Neural cell (in vitro differentiated cells): ENCODE measurements around the gene FHIT. TPM values are rescaled to one million over a fixed set of nuclear protein-coding genes. Genes with fewer than 3 reads are reported as not detected.

Experiments
- H2AFZ ChIP-seq: fragments of 200-600, 300-800 bp; sonication (generic), shearing (Covaris generic); 2 replicates; pipeline ENCODE4 v1.6.0; 2014; ENCODE audit warnings: low read depth, mild to moderate bottlenecking, antibody characterized with exemption, low read length, moderate library complexity
- H3F3A ChIP-seq: fragments of 200-600 bp; shearing (Covaris generic); 2 replicates; pipeline ENCODE4 v1.6.1; 2016; ENCODE audit warnings: mild to moderate bottlenecking, moderate library complexity, mixed read lengths, antibody characterized with exemption, low read length; ENCODE audit not compliant: insufficient read depth, poor library complexity, severe bottlenecking
- H3K27ac ChIP-seq: fragments of 200-600, 300-800 bp; sonication (generic), shearing (Covaris generic); 2 replicates; pipeline ENCODE4 v1.5.1; 2014; ENCODE audit warnings: mild to moderate bottlenecking, low read length, moderate library complexity
- H3K27me3 ChIP-seq: fragments of 300-800, 200-600 bp; sonication (generic), shearing (Covaris generic); 2 replicates; pipeline ENCODE4 v1.6.0; 2014; ENCODE audit warnings: mild to moderate bottlenecking, low read depth, low read length, moderate library complexity; ENCODE audit not compliant: insufficient read depth
- H3K36me3 ChIP-seq: fragments of 300-800, 200-600 bp; sonication (generic), shearing (Covaris generic); 2 replicates; pipeline ENCODE4 v1.5.1; 2014; ENCODE audit warnings: mild to moderate bottlenecking, antibody characterized with exemption, low read length, moderate library complexity; ENCODE audit not compliant: insufficient read depth
- H3K4me2 ChIP-seq: fragments of 300-800, 200-600 bp; sonication (generic), shearing (Covaris generic); 2 replicates; pipeline ENCODE4 v1.6.0; 2014; ENCODE audit warnings: mild to moderate bottlenecking, low read length
- H3K4me3 ChIP-seq: fragments of 300-800, 200-600 bp; sonication (generic), shearing (Covaris generic); 2 replicates; pipeline ENCODE4 v1.5.1; 2014; ENCODE audit warnings: mild to moderate bottlenecking, low read length, moderate library complexity
- H3K79me2 ChIP-seq: fragments of 200-600 bp; shearing (Covaris generic); replicated peaks from 2 replicates; pipeline ENCODE4 v1.6.0; 2014; ENCODE audit warnings: mild to moderate bottlenecking, low read length, moderate library complexity; ENCODE audit not compliant: insufficient read depth
- H3K9ac ChIP-seq: fragments of 300-800, 200-600 bp; sonication (generic), shearing (Covaris generic); 2 replicates; pipeline ENCODE4 v1.6.1; 2016; ENCODE audit warnings: mild to moderate bottlenecking, low read length, mixed read lengths
- H3K9me2 ChIP-seq: fragments of 200-600 bp; shearing (Covaris generic); 2 replicates; pipeline ENCODE4 v1.6.1; 2016; ENCODE audit warnings: mild to moderate bottlenecking, low read length, mixed read lengths; ENCODE audit not compliant: insufficient read depth
- H3K9me3 ChIP-seq: fragments of 200-600, 300-800 bp; sonication (generic), shearing (Covaris generic); 2 replicates; pipeline ENCODE4 v1.6.1; 2016; ENCODE audit warnings: mild to moderate bottlenecking, mixed run types, low read length, moderate library complexity, mixed read lengths
- H4K20me1 ChIP-seq: fragments of 200-600 bp; shearing (Covaris generic); 2 replicates; pipeline ENCODE4 v1.6.1; 2016; ENCODE audit warnings: mild to moderate bottlenecking, mixed run types; ENCODE audit not compliant: insufficient read depth
- CTCF ChIP-seq: fragments of 450-650 bp; IDR thresholded peaks from 2 replicates; pipeline ENCODE4 v1.5.1; 2014; ENCODE audit warnings: antibody characterized with exemption, mild to moderate bottlenecking, moderate library complexity; ENCODE audit not compliant: poor library complexity, severe bottlenecking
- EP300 ChIP-seq: fragments of 450-650 bp; conservative IDR thresholded peaks from 2 replicates; pipeline ENCODE4 v1.6.1; 2014; ENCODE audit warnings: antibody characterized with exemption, mild to moderate bottlenecking, moderate library complexity; ENCODE audit not compliant: poor library complexity, severe bottlenecking
- EZH2 ChIP-seq: fragments of 200-600, 300-800 bp; shearing (Covaris generic), sonication (generic); IDR thresholded peaks from 2 replicates; pipeline ENCODE4 v1.6.1; 2014; ENCODE audit warnings: antibody characterized with exemption, low read length, borderline replicate concordance, mild to moderate bottlenecking; ENCODE audit not compliant: insufficient read depth, poor library complexity, severe bottlenecking
- MXI1 ChIP-seq: fragments of 450-650 bp; conservative IDR thresholded peaks from 2 replicates; pipeline ENCODE4 v1.6.1; 2014; ENCODE audit warnings: antibody characterized with exemption, mild to moderate bottlenecking; ENCODE audit not compliant: poor library complexity, severe bottlenecking
- POLR2AphosphoS5 ChIP-seq: IDR thresholded peaks from 2 replicates; pipeline ENCODE4 v1.6.1; 2012
- RAD21 ChIP-seq: fragments of 450-650 bp; conservative IDR thresholded peaks from 2 replicates; pipeline ENCODE4 v1.6.1; 2014; ENCODE audit warnings: antibody characterized with exemption, mild to moderate bottlenecking, moderate library complexity
- REST ChIP-seq: IDR thresholded peaks from 2 replicates; pipeline ENCODE4 v1.6.1; 2012; ENCODE audit warnings: borderline replicate concordance
- SMC3 ChIP-seq: fragments of 450-650 bp; conservative IDR thresholded peaks from 2 replicates; pipeline ENCODE4 v1.6.1; 2014; ENCODE audit warnings: antibody characterized with exemption, mild to moderate bottlenecking, moderate library complexity; ENCODE audit not compliant: poor library complexity
- TAF1 ChIP-seq: IDR thresholded peaks from 2 replicates; pipeline ENCODE4 v1.6.1; 2012; ENCODE audit warnings: low read depth
- polyA plus RNA-seq: library from polyadenylated mRNA; depleted of rRNA; stranded (reverse); fragments of >200 nt; gene quantifications from 2 replicates; pipeline ENCODE4 v1.2.3, GENCODE V29; 2014

Gene FHIT
- polyA plus RNA-seq, 1 donor from 2014 or later, result not detected

- Histone ChIP-seq H3K27ac (no peak overlapping the region), H3K36me3 (no peaks in the 10 kb centered on the region), H3K4me3 (no peak overlapping the region), H3K9me3 (peaks cover 2% of the 10 kb centered on the region), H3F3A (no peaks in the 10 kb centered on the region), H2AFZ (no peak overlapping the region), H3K4me2 (no peak overlapping the region), H4K20me1 (no peaks in the 10 kb centered on the region), H3K9me2 (no peaks in the 10 kb centered on the region), H3K79me2 (no peaks in the 10 kb centered on the region), H3K9ac (no peak overlapping the region), H3K27me3 (no peaks in the 10 kb centered on the region)
- TF ChIP-seq SMC3 (no peak), EZH2 (no peak)
These were observed 479.5 kb downstream of the FHIT start for GRCh38 chr3:60771766-60772165.

- H3K4me2 ChIP-seq, result no peak overlapping the region
- TF ChIP-seq EP300, result no peak
- no peak for TF ChIP-seq REST
- TF ChIP-seq MXI1, result no peak
- no peak for TF ChIP-seq POLR2AphosphoS5
- TF ChIP-seq CTCF, result no peak
- no peak for TF ChIP-seq RAD21
- no peak for TF ChIP-seq SMC3
These were observed 480.7 kb downstream of the FHIT start for GRCh38 chr3:60770532-60770931.

GRCh38 chr3:60767536-60767935 lies 483.7 kb downstream of the FHIT start:
- Histone ChIP-seq H3F3A (no peaks in the 10 kb centered on the region), H3K27me3 (no peaks in the 10 kb centered on the region), H3K36me3 (no peaks in the 10 kb centered on the region), H3K4me3 (no peak overlapping the region), H3K79me2 (no peaks in the 10 kb centered on the region), H3K9ac (no peak overlapping the region), H3K9me3 (no peaks in the 10 kb centered on the region), H3K27ac (no peak overlapping the region), H3K9me2 (no peaks in the 10 kb centered on the region), H4K20me1 (no peaks in the 10 kb centered on the region), H3K4me2 (no peak overlapping the region), H2AFZ (no peak overlapping the region)
- no peak for TF ChIP-seq MXI1
- no peak for TF ChIP-seq RAD21
- TF ChIP-seq TAF1, result no peak
- TF ChIP-seq EZH2, result no peak
- TF ChIP-seq SMC3, result no peak
- no peak for TF ChIP-seq EP300
- TF ChIP-seq REST, result no peak
- no peak for TF ChIP-seq POLR2AphosphoS5
- TF ChIP-seq CTCF, result no peak

More at GRCh38 chr3:60770532-60770931, 480.7 kb downstream of the FHIT start:
- Histone ChIP-seq H3K27me3 (no peaks in the 10 kb centered on the region), H3K9me3 (peaks cover 2% of the 10 kb centered on the region), H3K9me2 (no peaks in the 10 kb centered on the region), H3K27ac (no peak overlapping the region), H3F3A (no peaks in the 10 kb centered on the region), H2AFZ (no peak overlapping the region), H3K79me2 (no peaks in the 10 kb centered on the region), H3K4me3 (no peak overlapping the region), H3K36me3 (no peaks in the 10 kb centered on the region), H3K9ac (no peak overlapping the region), H4K20me1 (no peaks in the 10 kb centered on the region)
